HEK293 (cell line): ENCODE results near the gene YPEL1.

Experiments
- KLF16 ChIP-seq: fragments of 450-650 bp; formaldehyde crosslinking; IDR thresholded peaks from 2 replicates; pipeline ENCODE4 v1.5.1; 2017; ENCODE audit warnings: missing biosample characterization, missing genetic modification characterization
- KLF7 ChIP-seq: fragments of 450-650 bp; formaldehyde crosslinking; IDR thresholded peaks from 2 replicates; pipeline ENCODE4 v1.5.1; 2016; ENCODE audit warnings: missing biosample characterization, missing genetic modification characterization, borderline replicate concordance
- KLF9 ChIP-seq: fragments of 450-650 bp; formaldehyde crosslinking; IDR thresholded peaks from 2 replicates; pipeline ENCODE4 v1.5.1; 2016; ENCODE audit warnings: missing biosample characterization, missing genetic modification characterization, low read depth
- REPIN1 ChIP-seq: fragments of 450-650 bp; formaldehyde crosslinking; IDR thresholded peaks from 2 replicates; pipeline ENCODE4 v1.5.1; 2017; ENCODE audit warnings: missing biosample characterization, missing genetic modification characterization, low read depth
- SETDB1 ChIP-seq: IDR thresholded peaks from one replicate; pipeline ENCODE4 v1.6.1; 2017; ENCODE audit warnings: mild to moderate bottlenecking, low read length, moderate library complexity, mixed read lengths; ENCODE audit not compliant: insufficient read length
- SP2 ChIP-seq: fragments of 450-650 bp; formaldehyde crosslinking; IDR thresholded peaks from 2 replicates; pipeline ENCODE4 v1.5.1; 2016; ENCODE audit warnings: missing biosample characterization, missing genetic modification characterization
- TCF7L2 ChIP-seq: IDR thresholded peaks from 2 replicates; pipeline ENCODE4 v1.6.1; 2011; ENCODE audit warnings: low read depth, mild to moderate bottlenecking, inconsistent platforms, low read length, moderate library complexity, borderline replicate concordance
- ZBTB21 ChIP-seq: fragments of 450-650 bp; formaldehyde crosslinking; IDR thresholded peaks from 2 replicates; pipeline ENCODE4 v1.5.1; 2017; ENCODE audit warnings: missing biosample characterization, missing genetic modification characterization
- ZEB2 ChIP-seq: fragments of 450-650 bp; formaldehyde crosslinking; IDR thresholded peaks from 2 replicates; pipeline ENCODE4 v1.5.1; 2016; ENCODE audit warnings: missing biosample characterization, missing genetic modification characterization
- ZNF112 ChIP-seq: fragments of 450-650 bp; formaldehyde crosslinking; IDR thresholded peaks from 2 replicates; pipeline ENCODE4 v1.5.0; 2017; ENCODE audit warnings: missing biosample characterization, missing genetic modification characterization
- ZNF133 ChIP-seq: fragments of 450-650 bp; formaldehyde crosslinking; IDR thresholded peaks from 2 replicates; pipeline ENCODE4 v1.5.1; 2016; ENCODE audit warnings: missing biosample characterization, missing genetic modification characterization
- ZNF157 ChIP-seq: fragments of 450-650 bp; formaldehyde crosslinking; IDR thresholded peaks from 2 replicates; pipeline ENCODE4 v1.5.1; 2016; ENCODE audit warnings: missing biosample characterization, missing genetic modification characterization
- ZNF16 ChIP-seq: fragments of 450-650 bp; formaldehyde crosslinking; IDR thresholded peaks from 2 replicates; pipeline ENCODE4 v1.5.1; 2016; ENCODE audit warnings: low read depth, missing biosample characterization, missing genetic modification characterization
- ZNF175 ChIP-seq: fragments of 450-650 bp; formaldehyde crosslinking; IDR thresholded peaks from 2 replicates; pipeline ENCODE4 v1.5.1; 2016; ENCODE audit warnings: missing biosample characterization, missing genetic modification characterization
- ZNF184 ChIP-seq: fragments of 450-650 bp; IDR thresholded peaks from 2 replicates; pipeline ENCODE4 v1.5.1; 2018; ENCODE audit warnings: missing biosample characterization, mild to moderate bottlenecking, missing genetic modification characterization
- ZNF202 ChIP-seq: fragments of 450-650 bp; formaldehyde crosslinking; IDR thresholded peaks from 2 replicates; pipeline ENCODE4 v1.5.1; 2016; ENCODE audit warnings: missing biosample characterization, missing genetic modification characterization, borderline replicate concordance
- ZNF221 ChIP-seq: fragments of 450-650 bp; formaldehyde crosslinking; IDR thresholded peaks from 2 replicates; pipeline ENCODE4 v1.5.1; 2017; ENCODE audit warnings: missing biosample characterization, missing genetic modification characterization, borderline replicate concordance
- ZNF423 ChIP-seq: fragments of 450-650 bp; formaldehyde crosslinking; IDR thresholded peaks from 2 replicates; pipeline ENCODE4 v1.5.1; 2016; ENCODE audit warnings: missing biosample characterization, missing genetic modification characterization
- ZNF48 ChIP-seq: fragments of 450-650 bp; formaldehyde crosslinking; IDR thresholded peaks from 2 replicates; pipeline ENCODE4 v1.5.1; 2016; ENCODE audit warnings: missing biosample characterization, missing genetic modification characterization
- ZNF514 ChIP-seq: fragments of 450-650 bp; formaldehyde crosslinking; IDR thresholded peaks from 2 replicates; pipeline ENCODE4 v1.5.1; 2016; ENCODE audit warnings: missing biosample characterization, missing genetic modification characterization
- ZNF544 ChIP-seq: fragments of 450-650 bp; formaldehyde crosslinking; IDR thresholded peaks from 2 replicates; pipeline ENCODE4 v1.5.0; 2017; ENCODE audit warnings: missing biosample characterization, missing genetic modification characterization
- ZNF548 ChIP-seq: fragments of 450-650 bp; formaldehyde crosslinking; IDR thresholded peaks from 2 replicates; pipeline ENCODE4 v1.5.1; 2016; ENCODE audit warnings: missing biosample characterization, missing genetic modification characterization
- ZNF549 ChIP-seq: fragments of 450-650 bp; IDR thresholded peaks from 2 replicates; pipeline ENCODE4 v1.5.1; 2018; ENCODE audit warnings: missing biosample characterization, missing genetic modification characterization, mild to moderate bottlenecking, inconsistent platforms, moderate library complexity
- ZNF558 ChIP-seq: fragments of 450-650 bp; formaldehyde crosslinking; IDR thresholded peaks from 2 replicates; pipeline ENCODE4 v1.5.1; 2016; ENCODE audit warnings: missing biosample characterization, missing genetic modification characterization
- ZNF571 ChIP-seq: fragments of 450-650 bp; formaldehyde crosslinking; IDR thresholded peaks from 2 replicates; pipeline ENCODE4 v1.5.0; 2017; ENCODE audit warnings: missing biosample characterization, missing genetic modification characterization
- ZNF600 ChIP-seq: fragments of 450-650 bp; formaldehyde crosslinking; IDR thresholded peaks from 2 replicates; pipeline ENCODE4 v1.5.1; 2016; ENCODE audit warnings: missing biosample characterization, missing genetic modification characterization
- ZNF624 ChIP-seq: fragments of 450-650 bp; formaldehyde crosslinking; IDR thresholded peaks from 2 replicates; pipeline ENCODE4 v1.5.1; 2017; ENCODE audit warnings: missing biosample characterization, missing genetic modification characterization
- ZNF747 ChIP-seq: fragments of 450-650 bp; formaldehyde crosslinking; IDR thresholded peaks from 2 replicates; pipeline ENCODE4 v1.5.1; 2016; ENCODE audit warnings: missing biosample characterization, missing genetic modification characterization
- ZNF768 ChIP-seq: fragments of 450-650 bp; formaldehyde crosslinking; IDR thresholded peaks from 2 replicates; pipeline ENCODE4 v1.5.1; 2018; ENCODE audit warnings: missing biosample characterization, mild to moderate bottlenecking, missing genetic modification characterization
- ZNF785 ChIP-seq: fragments of 450-650 bp; formaldehyde crosslinking; IDR thresholded peaks from 2 replicates; pipeline ENCODE4 v1.5.1; 2016; ENCODE audit warnings: missing biosample characterization, missing genetic modification characterization
- TF ChIP-seq, protein P1 (sequence below): fragments of 450-650 bp; formaldehyde crosslinking; IDR thresholded peaks from 2 replicates; pipeline ENCODE4 v1.5.1; 2017; ENCODE audit warnings: missing biosample characterization, missing genetic modification characterization
- TF ChIP-seq, protein P2 (sequence below): fragments of 450-650 bp; formaldehyde crosslinking; IDR thresholded peaks from 2 replicates; pipeline ENCODE4 v1.5.1; 2016; ENCODE audit warnings: missing biosample characterization, missing genetic modification characterization
- TF ChIP-seq, protein P3 (sequence below): fragments of 450-650 bp; formaldehyde crosslinking; IDR thresholded peaks from 2 replicates; pipeline ENCODE4 v1.5.1; 2017; ENCODE audit warnings: missing biosample characterization, missing genetic modification characterization
- TF ChIP-seq, protein P4 (sequence below): fragments of 450-650 bp; formaldehyde crosslinking; IDR thresholded peaks from 2 replicates; pipeline ENCODE4; 2016; ENCODE audit warnings: missing biosample characterization, missing genetic modification characterization
- TF ChIP-seq, protein P5 (sequence below): fragments of 450-650 bp; formaldehyde crosslinking; IDR thresholded peaks from 2 replicates; pipeline ENCODE4 v1.5.1; 2016; ENCODE audit warnings: missing biosample characterization, missing genetic modification characterization, borderline replicate concordance

YPEL1 gene

DNA sequence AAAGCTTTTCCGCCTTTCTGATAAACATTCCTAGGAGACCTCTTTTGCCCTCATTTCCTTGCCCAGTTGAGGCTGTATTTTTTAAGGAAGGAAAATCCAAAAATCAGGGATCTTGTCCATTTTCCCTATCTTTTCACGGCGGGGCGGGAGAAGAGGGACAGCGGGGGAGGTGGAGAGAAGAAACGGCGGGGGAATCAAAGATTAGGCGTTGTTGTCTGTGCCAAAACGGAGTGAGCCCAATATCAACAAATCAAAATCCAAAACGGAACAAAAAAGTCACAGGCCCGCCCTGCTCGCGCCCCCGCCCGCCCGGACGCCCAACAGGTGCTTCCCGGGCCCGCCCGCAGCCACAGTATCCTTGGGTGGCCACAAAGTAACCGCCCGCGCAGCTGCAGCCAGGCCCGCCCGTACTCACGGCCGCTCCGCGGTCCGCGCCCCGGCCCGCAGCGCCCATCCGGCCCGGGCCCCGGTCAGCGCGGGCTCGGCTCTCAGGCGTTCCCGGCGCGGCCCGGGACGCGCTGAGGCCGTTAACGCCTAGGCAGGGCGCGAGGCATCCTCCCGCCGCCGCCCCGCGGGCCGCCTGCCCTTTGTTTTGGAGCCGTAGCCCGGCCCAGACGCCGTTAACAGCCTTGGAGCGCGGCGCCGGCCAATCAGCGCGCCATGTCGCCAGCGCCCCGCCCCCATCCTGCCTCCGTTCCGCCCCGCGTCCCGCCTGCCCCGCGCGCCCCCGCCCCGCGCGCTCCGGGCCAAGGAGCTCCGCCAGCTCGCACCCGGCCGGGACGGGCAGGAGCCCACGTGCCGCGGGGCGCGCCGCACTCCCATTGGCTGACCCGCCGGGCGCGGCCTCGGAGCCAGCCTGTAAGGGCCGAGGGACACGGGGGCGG, at the start of gene YPEL1 (continued):
- TF ChIP-seq, protein P1, sequence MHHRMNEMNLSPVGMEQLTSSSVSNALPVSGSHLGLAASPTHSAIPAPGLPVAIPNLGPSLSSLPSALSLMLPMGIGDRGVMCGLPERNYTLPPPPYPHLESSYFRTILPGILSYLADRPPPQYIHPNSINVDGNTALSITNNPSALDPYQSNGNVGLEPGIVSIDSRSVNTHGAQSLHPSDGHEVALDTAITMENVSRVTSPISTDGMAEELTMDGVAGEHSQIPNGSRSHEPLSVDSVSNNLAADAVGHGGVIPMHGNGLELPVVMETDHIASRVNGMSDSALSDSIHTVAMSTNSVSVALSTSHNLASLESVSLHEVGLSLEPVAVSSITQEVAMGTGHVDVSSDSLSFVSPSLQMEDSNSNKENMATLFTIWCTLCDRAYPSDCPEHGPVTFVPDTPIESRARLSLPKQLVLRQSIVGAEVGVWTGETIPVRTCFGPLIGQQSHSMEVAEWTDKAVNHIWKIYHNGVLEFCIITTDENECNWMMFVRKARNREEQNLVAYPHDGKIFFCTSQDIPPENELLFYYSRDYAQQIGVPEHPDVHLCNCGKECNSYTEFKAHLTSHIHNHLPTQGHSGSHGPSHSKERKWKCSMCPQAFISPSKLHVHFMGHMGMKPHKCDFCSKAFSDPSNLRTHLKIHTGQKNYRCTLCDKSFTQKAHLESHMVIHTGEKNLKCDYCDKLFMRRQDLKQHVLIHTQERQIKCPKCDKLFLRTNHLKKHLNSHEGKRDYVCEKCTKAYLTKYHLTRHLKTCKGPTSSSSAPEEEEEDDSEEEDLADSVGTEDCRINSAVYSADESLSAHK (tag by site-specific recombination) = no peak
- TF ChIP-seq SETDB1 (no peak), ZNF514 (tag by site-specific recombination) (no peak), ZNF16 (no peak), REPIN1 (tag by site-specific recombination) (no peak), ZNF544 (tag by site-specific recombination) (no peak), ZNF48 (no peak), ZNF624 (tag by site-specific recombination) (no peak), ZNF549 (tag by site-specific recombination) (no peak), ZNF785 (tag by site-specific recombination) (no peak), ZNF157 (tag by site-specific recombination) (no peak), ZNF175 (tag by site-specific recombination) (no peak), TCF7L2 (no peak), ZNF600 (tag by site-specific recombination) (no peak), ZNF133 (tag by site-specific recombination) (no peak), ZBTB21 (tag by site-specific recombination) (no peak), ZNF202 (tag by site-specific recombination) (no peak), ZNF423 (no peak), KLF16 (tag by site-specific recombination) (no peak), ZNF548 (tag by site-specific recombination) (no peak), ZNF768 (no peak), ZNF112 (no peak), KLF7 (tag by site-specific recombination) (no peak), ZNF184 (tag by site-specific recombination) (0 out of 2 replicates have a peak, but pooled peaks have one; percentile 12), ZNF558 (tag by site-specific recombination) (no peak), SP2 (tag by site-specific recombination) (peak; percentile 63), ZNF221 (no peak), ZEB2 (tag by site-specific recombination) (no peak), ZNF571 (no peak), KLF9 (no peak), ZNF747 (tag by site-specific recombination) (no peak)
- TF ChIP-seq, protein P2, sequence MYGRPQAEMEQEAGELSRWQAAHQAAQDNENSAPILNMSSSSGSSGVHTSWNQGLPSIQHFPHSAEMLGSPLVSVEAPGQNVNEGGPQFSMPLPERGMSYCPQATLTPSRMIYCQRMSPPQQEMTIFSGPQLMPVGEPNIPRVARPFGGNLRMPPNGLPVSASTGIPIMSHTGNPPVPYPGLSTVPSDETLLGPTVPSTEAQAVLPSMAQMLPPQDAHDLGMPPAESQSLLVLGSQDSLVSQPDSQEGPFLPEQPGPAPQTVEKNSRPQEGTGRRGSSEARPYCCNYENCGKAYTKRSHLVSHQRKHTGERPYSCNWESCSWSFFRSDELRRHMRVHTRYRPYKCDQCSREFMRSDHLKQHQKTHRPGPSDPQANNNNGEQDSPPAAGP = no peak
- TF ChIP-seq, protein P3, sequence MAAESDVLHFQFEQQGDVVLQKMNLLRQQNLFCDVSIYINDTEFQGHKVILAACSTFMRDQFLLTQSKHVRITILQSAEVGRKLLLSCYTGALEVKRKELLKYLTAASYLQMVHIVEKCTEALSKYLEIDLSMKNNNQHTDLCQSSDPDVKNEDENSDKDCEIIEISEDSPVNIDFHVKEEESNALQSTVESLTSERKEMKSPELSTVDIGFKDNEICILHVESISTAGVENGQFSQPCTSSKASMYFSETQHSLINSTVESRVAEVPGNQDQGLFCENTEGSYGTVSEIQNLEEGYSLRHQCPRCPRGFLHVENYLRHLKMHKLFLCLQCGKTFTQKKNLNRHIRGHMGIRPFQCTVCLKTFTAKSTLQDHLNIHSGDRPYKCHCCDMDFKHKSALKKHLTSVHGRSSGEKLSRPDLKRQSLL (tag by site-specific recombination) = no peak
- TF ChIP-seq, protein P4, sequence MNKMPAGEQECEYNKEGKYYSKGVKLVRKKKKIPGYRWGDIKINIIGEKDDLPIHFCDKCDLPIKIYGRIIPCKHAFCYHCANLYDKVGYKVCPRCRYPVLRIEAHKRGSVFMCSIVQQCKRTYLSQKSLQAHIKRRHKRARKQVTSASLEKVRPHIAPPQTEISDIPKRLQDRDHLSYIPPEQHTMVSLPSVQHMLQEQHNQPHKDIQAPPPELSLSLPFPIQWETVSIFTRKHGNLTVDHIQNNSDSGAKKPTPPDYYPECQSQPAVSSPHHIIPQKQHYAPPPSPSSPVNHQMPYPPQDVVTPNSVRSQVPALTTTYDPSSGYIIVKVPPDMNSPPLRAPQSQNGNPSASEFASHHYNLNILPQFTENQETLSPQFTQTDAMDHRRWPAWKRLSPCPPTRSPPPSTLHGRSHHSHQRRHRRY (tag by site-specific recombination) = no peak
- TF ChIP-seq, protein P5, sequence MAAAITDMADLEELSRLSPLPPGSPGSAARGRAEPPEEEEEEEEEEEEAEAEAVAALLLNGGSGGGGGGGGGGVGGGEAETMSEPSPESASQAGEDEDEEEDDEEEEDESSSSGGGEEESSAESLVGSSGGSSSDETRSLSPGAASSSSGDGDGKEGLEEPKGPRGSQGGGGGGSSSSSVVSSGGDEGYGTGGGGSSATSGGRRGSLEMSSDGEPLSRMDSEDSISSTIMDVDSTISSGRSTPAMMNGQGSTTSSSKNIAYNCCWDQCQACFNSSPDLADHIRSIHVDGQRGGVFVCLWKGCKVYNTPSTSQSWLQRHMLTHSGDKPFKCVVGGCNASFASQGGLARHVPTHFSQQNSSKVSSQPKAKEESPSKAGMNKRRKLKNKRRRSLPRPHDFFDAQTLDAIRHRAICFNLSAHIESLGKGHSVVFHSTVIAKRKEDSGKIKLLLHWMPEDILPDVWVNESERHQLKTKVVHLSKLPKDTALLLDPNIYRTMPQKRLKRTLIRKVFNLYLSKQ (tag by site-specific recombination) = no peak
